HG02938 (cell line): ENCODE results near the gene ANKRD27.
"Not testable (repeated sequence)": the region's sequence is repeated elsewhere in the genome, so short reads cannot be mapped to it uniquely, and the experiment has no call there.

Experiments
- ATAC-seq: cut with Tn5 transposase; IDR thresholded peaks from one replicate; pipeline ENCODE4 v1.9.1; 2021; ENCODE audit warnings: mild to moderate bottlenecking, moderate library complexity; ENCODE audit not compliant: unreplicated experiment

ANKRD27 gene

GRCh38 chr19:32656379-32656778, 18.6 kb downstream of the ANKRD27 start:
- ATAC-seq: not testable (repeated sequence)

GRCh38 chr19:32653599-32653915, 21.4 kb downstream of the ANKRD27 start:
- no peak for ATAC-seq

- no peak for ATAC-seq
Observed at GRCh38 chr19:32652894-32653598, 21.9 kb downstream of the ANKRD27 start.

GRCh38 chr19:32652331-32652730, 22.6 kb downstream of the ANKRD27 start:
- ATAC-seq: not testable (repeated sequence)

- ATAC-seq: no peak
Observed at GRCh38 chr19:32651729-32652140, 23.2 kb downstream of the ANKRD27 start.

GRCh38 chr19:32650671-32651070, 24.3 kb downstream of the ANKRD27 start:
- ATAC-seq: no peak

- ATAC-seq: no peak
Observed at GRCh38 chr19:32649751-32650150, 25.2 kb downstream of the ANKRD27 start.

GRCh38 chr19:32647361-32647760, 27.6 kb downstream of the ANKRD27 start:
- ATAC-seq: no peak

- no peak for ATAC-seq
Observed at GRCh38 chr19:32646556-32646955, 28.4 kb downstream of the ANKRD27 start.

GRCh38 chr19:32642771-32643170, 32.2 kb downstream of the ANKRD27 start:
- ATAC-seq: no peak

- no peak for ATAC-seq
Observed at GRCh38 chr19:32638625-32639024, 36.4 kb downstream of the ANKRD27 start.

- no peak for ATAC-seq
Observed at GRCh38 chr19:32637480-32637879, 37.5 kb downstream of the ANKRD27 start.

GRCh38 chr19:32631381-32631780, 43.6 kb downstream of the ANKRD27 start:
- ATAC-seq: no peak

GRCh38 chr19:32630338-32630737, 44.6 kb downstream of the ANKRD27 start:
- ATAC-seq: no peak

- no peak for ATAC-seq
Observed at GRCh38 chr19:32627714-32628270, 47.2 kb downstream of the ANKRD27 start.

- ATAC-seq: no peak
Observed at GRCh38 chr19:32626969-32627368, 48.0 kb downstream of the ANKRD27 start.

- no peak for ATAC-seq
Observed at GRCh38 chr19:32624410-32624809, 50.6 kb downstream of the ANKRD27 start.

GRCh38 chr19:32622002-32622401, 53.0 kb downstream of the ANKRD27 start:
- no peak for ATAC-seq

GRCh38 chr19:32619051-32619685, 55.8 kb downstream of the ANKRD27 start:
- ATAC-seq: no peak

- ATAC-seq: no peak
Observed at GRCh38 chr19:32615569-32615968, 59.4 kb downstream of the ANKRD27 start.

- ATAC-seq: no peak
Observed at GRCh38 chr19:32614916-32615315, 60.1 kb downstream of the ANKRD27 start.

- no peak for ATAC-seq
Observed at GRCh38 chr19:32613008-32613407, 62.0 kb downstream of the ANKRD27 start.
